Stimulated activated CD4-positive, alpha-beta T cell treated with anti-CD3 and anti-CD28 coated beads, Interleukin-4, amount 100 ng/mL, for 4 hours (primary cell): ENCODE data around the gene BMP7.
A peak's percentile ranks its signal among the peaks of the same experiment; 100 is the strongest.
"Not testable (repeated sequence)": the region's sequence is repeated elsewhere in the genome, so short reads cannot be mapped to it uniquely, and the experiment has no call there.

Source experiments
- DNase-seq, 2 experiments: peaks; one replicate each; pipeline ENCODE4 v3.0.0-alpha.2; 2020

Gene BMP7

GRCh38 chr20:57264908-57265335 lies 1.5 kb downstream of the BMP7 start:
- not testable (repeated sequence) for DNase-seq

- DNase-seq, result peak in 1 of 2 experiments; percentile 13
Observed at GRCh38 chr20:57263801-57264792, 2.3 kb downstream of the BMP7 start.

GRCh38 chr20:57262784-57263609 lies 3.4 kb downstream of the BMP7 start:
- DNase-seq, result no peak

- no peak for DNase-seq
Observed at GRCh38 chr20:57262301-57262700, 4.1 kb downstream of the BMP7 start.

- no peak for DNase-seq
Observed at GRCh38 chr20:57261457-57262251, 4.8 kb downstream of the BMP7 start.

- no peak for DNase-seq
Observed at GRCh38 chr20:57260934-57261333, 5.5 kb downstream of the BMP7 start.

GRCh38 chr20:57259938-57260921 lies 6.2 kb downstream of the BMP7 start:
- DNase-seq, result no peak

GRCh38 chr20:57259121-57259937 lies 7.1 kb downstream of the BMP7 start:
- no peak for DNase-seq

GRCh38 chr20:57257701-57258453 lies 8.6 kb downstream of the BMP7 start:
- DNase-seq, result no peak

- no peak for DNase-seq
Observed at GRCh38 chr20:57256908-57257307, 9.5 kb downstream of the BMP7 start.

- DNase-seq, result no peak
Observed at GRCh38 chr20:57256205-57256604, 10.2 kb downstream of the BMP7 start.

- no peak for DNase-seq
Observed at GRCh38 chr20:57255183-57255582, 11.3 kb downstream of the BMP7 start.

GRCh38 chr20:57252559-57253162 lies 13.8 kb downstream of the BMP7 start:
- DNase-seq, result no peak

- no peak for DNase-seq
Observed at GRCh38 chr20:57251949-57252348, 14.5 kb downstream of the BMP7 start.

GRCh38 chr20:57251344-57251743 lies 15.1 kb downstream of the BMP7 start:
- no peak for DNase-seq

- no peak for DNase-seq
Observed at GRCh38 chr20:57250607-57251343, 15.7 kb downstream of the BMP7 start.

GRCh38 chr20:57249772-57250171 lies 16.7 kb downstream of the BMP7 start:
- DNase-seq, result no peak

GRCh38 chr20:57249073-57249472 lies 17.4 kb downstream of the BMP7 start:
- no peak for DNase-seq
